ENCODE measurements around the gene TACC3.

DNA sequence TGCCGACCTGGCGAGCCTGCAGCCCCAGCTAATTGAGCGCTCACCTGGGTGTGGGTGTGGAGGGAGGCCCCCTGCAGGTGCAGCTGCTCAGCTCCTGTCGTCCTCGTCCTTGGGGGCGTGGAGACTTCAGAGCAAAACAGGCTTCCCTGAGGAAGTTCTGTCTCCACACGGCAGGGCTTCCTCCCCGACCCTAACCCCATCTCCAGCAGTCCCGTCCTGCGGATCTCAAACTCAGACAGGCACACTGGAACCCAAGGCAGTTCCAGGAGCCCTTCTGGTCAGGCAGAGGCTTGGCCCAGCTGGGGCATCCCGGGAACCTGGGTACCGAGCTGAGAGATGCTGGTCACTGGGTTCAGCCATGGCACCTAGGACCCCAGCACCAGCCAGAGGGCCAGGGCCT, 24.4 kb downstream of the TACC3 start:
- TF ChIP-seq, protein P1, sequence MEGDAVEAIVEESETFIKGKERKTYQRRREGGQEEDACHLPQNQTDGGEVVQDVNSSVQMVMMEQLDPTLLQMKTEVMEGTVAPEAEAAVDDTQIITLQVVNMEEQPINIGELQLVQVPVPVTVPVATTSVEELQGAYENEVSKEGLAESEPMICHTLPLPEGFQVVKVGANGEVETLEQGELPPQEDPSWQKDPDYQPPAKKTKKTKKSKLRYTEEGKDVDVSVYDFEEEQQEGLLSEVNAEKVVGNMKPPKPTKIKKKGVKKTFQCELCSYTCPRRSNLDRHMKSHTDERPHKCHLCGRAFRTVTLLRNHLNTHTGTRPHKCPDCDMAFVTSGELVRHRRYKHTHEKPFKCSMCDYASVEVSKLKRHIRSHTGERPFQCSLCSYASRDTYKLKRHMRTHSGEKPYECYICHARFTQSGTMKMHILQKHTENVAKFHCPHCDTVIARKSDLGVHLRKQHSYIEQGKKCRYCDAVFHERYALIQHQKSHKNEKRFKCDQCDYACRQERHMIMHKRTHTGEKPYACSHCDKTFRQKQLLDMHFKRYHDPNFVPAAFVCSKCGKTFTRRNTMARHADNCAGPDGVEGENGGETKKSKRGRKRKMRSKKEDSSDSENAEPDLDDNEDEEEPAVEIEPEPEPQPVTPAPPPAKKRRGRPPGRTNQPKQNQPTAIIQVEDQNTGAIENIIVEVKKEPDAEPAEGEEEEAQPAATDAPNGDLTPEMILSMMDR (IDR thresholded peaks at IDR 0.05; ENCODE audit: low read depth, low read length, poor library complexity, severe bottlenecking) = no peak
- TF ChIP-seq EZH2phosphoT487 (IDR thresholded peaks at IDR 0.05; ENCODE audit: borderline replicate concordance, low read length) = no peak
